Common myeloid progenitor, CD34-positive (primary cell): ENCODE data around the gene MXD3.
A peak's percentile ranks its signal among the peaks of the same experiment; 100 is the strongest.

ENCODE experiments used
- CTCF ChIA-PET: fragments of 350-600 bp; sonication (Branson Sonifier 250); formaldehyde crosslinking; loops from one replicate; lab custom pipeline; 2021; ENCODE audit warnings: antibody characterized with exemption; lab: Charles Lee
- POLR2A ChIA-PET: fragments of 350-600 bp; sonication (Branson Sonifier 250); formaldehyde crosslinking; loops from one replicate; lab custom pipeline; 2021; ENCODE audit warnings: antibody characterized with exemption; lab: Charles Lee
- DNase-seq, 3 donors: peaks; one replicate each; pipeline versions ENCODE4 v3.0.0 to v3.0.0-alpha.2; 2013
- H3K27ac ChIP-seq, 2 experiments: 1 replicate in 1 of 2; 2 replicates in 1 of 2; pipeline ENCODE4 v1.7.0; 2013; ENCODE audit warnings: inconsistent platforms in 2 of 2, low read length in 2 of 2, mild to moderate bottlenecking in 2 of 2, low read depth in 1 of 2, moderate library complexity in 1 of 2; ENCODE audit not compliant: severe bottlenecking in 2 of 2, insufficient read depth in 1 of 2, poor library complexity in 1 of 2
- H3K27me3 ChIP-seq, 5 experiments: replicated peaks in 2 of 5; 1 replicate in 3 of 5; 2 replicates in 2 of 5; pipeline versions ENCODE4 v1.6.1 to v1.7.0; 2013; ENCODE audit warnings: low read length in 4 of 5, mild to moderate bottlenecking in 2 of 5, moderate library complexity in 2 of 5, inconsistent platforms in 1 of 5; ENCODE audit not compliant: insufficient read depth in 5 of 5, control insufficient read depth in 4 of 5
- H3K36me3 ChIP-seq, 4 experiments: 1 replicate in 2 of 4; 2 replicates in 2 of 4; pipeline versions ENCODE4 v1.6.1 to v1.7.0; 2013; ENCODE audit warnings: low read length in 3 of 4, control low read depth in 1 of 4, mild to moderate bottlenecking in 1 of 4; ENCODE audit not compliant: control insufficient read depth in 4 of 4, insufficient read depth in 4 of 4
- H3K4me1 ChIP-seq, 4 experiments: 1 replicate in 3 of 4; 2 replicates in 1 of 4; pipeline versions ENCODE4 v1.6.1 to v1.7.1; 2013; ENCODE audit warnings: low read length in 3 of 4, mild to moderate bottlenecking in 3 of 4, control low read depth in 1 of 4, inconsistent platforms in 1 of 4, moderate library complexity in 1 of 4; ENCODE audit not compliant: control insufficient read depth in 4 of 4, insufficient read depth in 4 of 4; ENCODE audit errors: control extremely low read depth in 1 of 4
- H3K4me3 ChIP-seq, 7 experiments: 1 replicate in 4 of 7; 2 replicates in 3 of 7; pipeline versions ENCODE4 v1.5.1 to v1.7.0; 2013; ENCODE audit warnings: mild to moderate bottlenecking in 7 of 7, low read length in 6 of 7, moderate library complexity in 6 of 7, inconsistent platforms in 2 of 7, low read depth in 2 of 7, control low read depth in 1 of 7; ENCODE audit not compliant: insufficient read depth in 4 of 7, control insufficient read depth in 1 of 7; ENCODE audit errors: extremely low read depth in 1 of 7
- H3K9me3 ChIP-seq, 5 experiments: 1 replicate in 4 of 5; 2 replicates in 1 of 5; pipeline versions ENCODE4 v1.6.1 to v1.7.1; 2013; ENCODE audit warnings: low read length in 4 of 5, mild to moderate bottlenecking in 2 of 5, inconsistent platforms in 1 of 5, low read depth in 1 of 5, moderate library complexity in 1 of 5; ENCODE audit not compliant: control insufficient read depth in 4 of 5, insufficient read depth in 2 of 5; ENCODE audit errors: control extremely low read depth in 1 of 5
- WGBS: methylation state at CpG from one replicate; pipeline ENCODE4 v1.1.5; 2013; ENCODE audit not compliant: insufficient coverage; 5-methylcytosine and 5-hydroxymethylcytosine counted together

MXD3 gene

GRCh38 chr5:177357146-177357458, 45.4 kb upstream of the MXD3 start:
- Histone ChIP-seq H3K36me3 (peaks cover 0 to 2% (median 0%) of the 10 kb centered on the region in 4 experiments), H3K27ac (peak overlapping the region in 1 of 2 experiments; percentile 85), H3K4me3 (peak overlapping the region in 6 of 7 experiments; percentile 33 to 93 (median 85)), H3K9me3 (no peaks in the 10 kb centered on the region), H3K4me1 (peaks cover 8 to 80% (median 69%) of the 10 kb centered on the region in 4 experiments), H3K27me3 (no peaks in the 10 kb centered on the region)
- CTCF ChIA-PET, result interaction anchor here (0.5 to 13.7 kb wide), 8 partner anchors 15 to 48 kb away, joined by 3 to 131 read pairs (median 7); no protein-coding TSS in a partner anchor
- 69% methylated on average over 3 of the region's 5 CpGs for WGBS
- no peak for DNase-seq
- POLR2A ChIA-PET, result no interaction called here

GRCh38 chr5:177356746-177357145, 45.0 kb upstream of the MXD3 start:
- POLR2A ChIA-PET, result interaction anchor here (0.5 kb wide), 1 partner anchor 759 kb away, joined by 3 read pairs; no protein-coding TSS in a partner anchor

GRCh38 chr5:177355868-177356168, 44.1 kb upstream of the MXD3 start:
- H3K27ac ChIP-seq, result no peak overlapping the region
- CTCF ChIA-PET, result interaction anchor here (0.8 to 13.7 kb wide), 11 partner anchors 10 to 146 kb away, joined by 3 to 131 read pairs (median 4); no protein-coding TSS in a partner anchor
- no peaks in the 10 kb centered on the region for H3K9me3 ChIP-seq
- DNase-seq, result peak in 1 of 3 donors; percentile 24
- H3K36me3 ChIP-seq, result peaks cover 0 to 2% (median 0%) of the 10 kb centered on the region in 4 experiments
- no peak overlapping the region for H3K4me3 ChIP-seq
- POLR2A ChIA-PET, result no interaction called here
- H3K4me1 ChIP-seq, result peaks cover 9 to 73% (median 63%) of the 10 kb centered on the region in 4 experiments
- 18% methylated on average over 1 of the region's 1 CpG for WGBS
- no peaks in the 10 kb centered on the region for H3K27me3 ChIP-seq

More at GRCh38 chr5:177356746-177357145, 45.0 kb upstream of the MXD3 start:
- peak overlapping the region in 1 of 2 experiments; percentile 6 for H3K27ac ChIP-seq
- DNase-seq, result no peak
- CTCF ChIA-PET, result interaction anchor here (0.5 to 13.7 kb wide), 11 partner anchors 15 to 48 kb away, joined by 3 to 131 read pairs (median 5); no protein-coding TSS in a partner anchor
- H3K27me3 ChIP-seq, result no peaks in the 10 kb centered on the region
- no peaks in the 10 kb centered on the region for H3K9me3 ChIP-seq
- peaks cover 0 to 2% (median 0%) of the 10 kb centered on the region in 4 experiments for H3K36me3 ChIP-seq
- peaks cover 8 to 80% (median 68%) of the 10 kb centered on the region in 4 experiments for H3K4me1 ChIP-seq
- peak overlapping the region in 1 of 7 experiments; percentile 88 for H3K4me3 ChIP-seq
- 100% methylated on average over 1 of the region's 3 CpGs for WGBS

GRCh38 chr5:177355162-177355867, 43.6 kb upstream of the MXD3 start:
- no peak for DNase-seq
- no peaks in the 10 kb centered on the region for H3K27me3 ChIP-seq
- WGBS, result no CpG with 5 or more reads among the region's 1 CpG
- CTCF ChIA-PET, result interaction anchor here (0.7 to 13.7 kb wide), 11 partner anchors 9 to 146 kb away, joined by 3 to 131 read pairs (median 5); partner anchors contain the start of gene SLC34A1
- H3K36me3 ChIP-seq, result peaks cover 0 to 2% (median 0%) of the 10 kb centered on the region in 4 experiments
- POLR2A ChIA-PET, result no interaction called here
- peaks cover 14 to 75% (median 67%) of the 10 kb centered on the region in 4 experiments for H3K4me1 ChIP-seq
- H3K27ac ChIP-seq, result no peak overlapping the region
- no peaks in the 10 kb centered on the region for H3K9me3 ChIP-seq
- no peak overlapping the region for H3K4me3 ChIP-seq

GRCh38 chr5:177354711-177355110, 43.0 kb upstream of the MXD3 start:
- no peak for DNase-seq
- Histone ChIP-seq H3K4me1 (peaks cover 18 to 75% (median 65%) of the 10 kb centered on the region in 4 experiments), H3K27ac (no peak overlapping the region), H3K36me3 (peaks cover 0 to 5% (median 2%) of the 10 kb centered on the region in 4 experiments), H3K27me3 (no peaks in the 10 kb centered on the region), H3K4me3 (no peak overlapping the region), H3K9me3 (no peaks in the 10 kb centered on the region)
- WGBS, result 71% methylated on average over 3 of the region's 3 CpGs
- ChIA-PET CTCF (interaction anchor here (0.7 to 13.7 kb wide), 8 partner anchors 9 to 49 kb away, joined by 3 to 131 read pairs (median 6); partner anchors contain the start of gene SLC34A1), POLR2A (no interaction called here)

GRCh38 chr5:177354256-177354655, 42.6 kb upstream of the MXD3 start:
- Histone ChIP-seq H3K9me3 (no peaks in the 10 kb centered on the region), H3K27ac (no peak overlapping the region), H3K36me3 (peaks cover 0 to 6% (median 2%) of the 10 kb centered on the region in 4 experiments), H3K4me1 (peaks cover 18 to 74% (median 62%) of the 10 kb centered on the region in 4 experiments), H3K4me3 (no peak overlapping the region), H3K27me3 (no peaks in the 10 kb centered on the region)
- ChIA-PET CTCF (interaction anchor here (1.3 to 13.7 kb wide), 6 partner anchors 8 to 50 kb away, joined by 3 to 131 read pairs (median 8); no protein-coding TSS in a partner anchor), POLR2A (no interaction called here)
- WGBS, result 100% methylated on average over 2 of the region's 3 CpGs
- DNase-seq, result no peak

GRCh38 chr5:177353093-177353492, 41.4 kb upstream of the MXD3 start:
- DNase-seq, result peak in 1 of 3 donors; percentile 24
- CTCF ChIA-PET, result interaction anchor here (0.7 to 13.7 kb wide), 8 partner anchors 8 to 74 kb away, joined by 3 to 131 read pairs (median 8); partner anchors contain the start of gene GRK6
- no peaks in the 10 kb centered on the region for H3K9me3 ChIP-seq
- H3K36me3 ChIP-seq, result peaks cover 0 to 10% (median 5%) of the 10 kb centered on the region in 4 experiments
- WGBS, result no CpG with 5 or more reads among the region's 5 CpGs
- H3K27ac ChIP-seq, result no peak overlapping the region
- POLR2A ChIA-PET, result no interaction called here
- H3K27me3 ChIP-seq, result no peaks in the 10 kb centered on the region
- peaks cover 18 to 65% (median 53%) of the 10 kb centered on the region in 4 experiments for H3K4me1 ChIP-seq
- H3K4me3 ChIP-seq, result peak overlapping the region in 1 of 7 experiments; percentile 4
